D721Med (cell line): Measurements from ENCODE around the gene USP40.

Experiments
- DNase-seq: peaks from one replicate; pipeline ENCODE4 v3.0.0; 2011; ENCODE audit warnings: low spot score; ENCODE audit not compliant: insufficient read length
- FAIRE-seq: peaks from 2 replicates; lab custom pipeline; 2011; peaks lifted over from hg19 to GRCh38; lab: Jason Lieb, UNC
- TF ChIP-seq, protein P1 (sequence below): IDR thresholded peaks from 2 replicates; pipeline ENCODE4 v1.5.1; 2012; ENCODE audit warnings: mild to moderate bottlenecking, control low read depth; ENCODE audit not compliant: insufficient read depth; ENCODE audit errors: missing control alignments

USP40 gene

GRCh38 chr2:233532971-233533370, 33.6 kb downstream of the USP40 start:
- FAIRE-seq, result no peak
- TF ChIP-seq, protein P1, sequence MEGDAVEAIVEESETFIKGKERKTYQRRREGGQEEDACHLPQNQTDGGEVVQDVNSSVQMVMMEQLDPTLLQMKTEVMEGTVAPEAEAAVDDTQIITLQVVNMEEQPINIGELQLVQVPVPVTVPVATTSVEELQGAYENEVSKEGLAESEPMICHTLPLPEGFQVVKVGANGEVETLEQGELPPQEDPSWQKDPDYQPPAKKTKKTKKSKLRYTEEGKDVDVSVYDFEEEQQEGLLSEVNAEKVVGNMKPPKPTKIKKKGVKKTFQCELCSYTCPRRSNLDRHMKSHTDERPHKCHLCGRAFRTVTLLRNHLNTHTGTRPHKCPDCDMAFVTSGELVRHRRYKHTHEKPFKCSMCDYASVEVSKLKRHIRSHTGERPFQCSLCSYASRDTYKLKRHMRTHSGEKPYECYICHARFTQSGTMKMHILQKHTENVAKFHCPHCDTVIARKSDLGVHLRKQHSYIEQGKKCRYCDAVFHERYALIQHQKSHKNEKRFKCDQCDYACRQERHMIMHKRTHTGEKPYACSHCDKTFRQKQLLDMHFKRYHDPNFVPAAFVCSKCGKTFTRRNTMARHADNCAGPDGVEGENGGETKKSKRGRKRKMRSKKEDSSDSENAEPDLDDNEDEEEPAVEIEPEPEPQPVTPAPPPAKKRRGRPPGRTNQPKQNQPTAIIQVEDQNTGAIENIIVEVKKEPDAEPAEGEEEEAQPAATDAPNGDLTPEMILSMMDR, result no peak
- DNase-seq, result no peak

- DNase-seq (no peak), FAIRE-seq (no peak)
- TF ChIP-seq, protein P1, result no peak
Measured at GRCh38 chr2:233531955-233532354, 34.6 kb downstream of the USP40 start.

- FAIRE-seq (peak; percentile 64), DNase-seq (no peak)
- TF ChIP-seq, protein P1, result no peak
Measured at GRCh38 chr2:233530381-233530780, 36.2 kb downstream of the USP40 start.

DNA sequence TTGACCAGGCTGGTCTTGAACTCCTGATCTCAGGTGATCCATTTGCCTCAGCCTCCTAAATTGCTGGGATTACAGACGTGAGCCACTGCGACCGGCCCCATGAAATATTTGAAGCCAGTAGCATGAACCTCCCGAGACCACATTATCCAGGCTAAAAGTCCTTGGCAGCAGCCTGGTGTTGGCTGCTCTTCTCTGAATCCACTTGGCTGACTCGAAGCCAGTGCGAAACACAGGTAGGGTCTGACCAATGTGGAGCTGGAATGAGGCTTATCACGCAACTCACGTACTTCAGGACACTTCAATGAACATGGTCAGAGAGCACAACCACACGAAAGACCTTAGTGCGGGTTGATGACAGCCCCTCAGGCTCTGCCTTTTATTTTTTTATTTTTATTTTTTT, 38.4 kb downstream of the USP40 start:
- TF ChIP-seq, protein P1, result no peak
- DNase-seq (no peak), FAIRE-seq (no peak)

DNA sequence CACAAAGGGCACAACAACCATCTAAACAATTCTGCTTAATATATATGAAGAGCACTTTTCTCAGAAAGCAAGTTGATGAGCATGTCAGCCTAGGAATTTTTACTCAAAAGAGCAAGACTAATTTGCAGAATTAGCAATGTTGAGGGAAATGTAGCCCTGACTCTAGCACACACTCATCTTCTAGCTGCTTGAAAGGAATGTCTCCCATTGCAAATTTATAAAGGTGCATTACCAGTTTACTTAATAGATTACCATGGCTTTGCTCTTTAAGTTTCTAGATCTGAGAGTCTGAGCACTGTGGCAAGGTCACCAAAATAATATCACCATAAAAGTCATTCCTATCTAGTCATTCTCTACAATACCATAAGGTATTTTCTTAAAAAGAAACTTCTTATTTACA, 40.8 kb downstream of the USP40 start:
- no peak for DNase-seq
- TF ChIP-seq, protein P1, result no peak
- peak; percentile 81 for FAIRE-seq

GRCh38 chr2:233519787-233520611, 46.6 kb downstream of the USP40 start:
- FAIRE-seq, result no peak
- no peak for DNase-seq
- TF ChIP-seq, protein P1, result no peak
